HG02678 (cell line): ENCODE data around the gene OR14A16.

ENCODE experiments used
- ATAC-seq: cut with Tn5 transposase; IDR thresholded peaks from one replicate; pipeline ENCODE4 v1.9.1; 2021; ENCODE audit warnings: mild to moderate bottlenecking, moderate library complexity; ENCODE audit not compliant: unreplicated experiment

Gene OR14A16

GRCh38 chr1:247824023-247824422 lies at the start of gene OR14A16:
Gene OR14A16, minus strand, starts transcription at chr1:247824119. Its CDS starts 8,390 bp downstream, at chr1:247815729.
- ATAC-seq = no peak

GRCh38 chr1:247865416-247865815 lies 41.5 kb upstream of the OR14A16 start:
- no peak for ATAC-seq

- no peak for ATAC-seq
Observed at GRCh38 chr1:247864644-247865043, 40.7 kb upstream of the OR14A16 start.

- ATAC-seq = no peak
Observed at GRCh38 chr1:247862756-247863155, 38.8 kb upstream of the OR14A16 start.

- ATAC-seq = no peak
Observed at GRCh38 chr1:247857985-247858619, 34.2 kb upstream of the OR14A16 start.

- ATAC-seq = peak; percentile 57
Observed at GRCh38 chr1:247857069-247857984, 33.4 kb upstream of the OR14A16 start, which contains the start of gene TRIM58. Gene TRIM58, plus strand, starts transcription at chr1:247857187. Its CDS starts 60 bp downstream, at chr1:247857247.

- no peak for ATAC-seq
Observed at GRCh38 chr1:247855911-247856310, 32.0 kb upstream of the OR14A16 start.

GRCh38 chr1:247854899-247855545 lies 31.1 kb upstream of the OR14A16 start:
- no peak for ATAC-seq

GRCh38 chr1:247849616-247850015 lies 25.7 kb upstream of the OR14A16 start:
- ATAC-seq = no peak

- ATAC-seq = no peak
Observed at GRCh38 chr1:247848346-247848745, 24.4 kb upstream of the OR14A16 start.

- no peak for ATAC-seq
Observed at GRCh38 chr1:247845693-247846017, 21.7 kb upstream of the OR14A16 start.

GRCh38 chr1:247845011-247845692 lies 21.2 kb upstream of the OR14A16 start:
- ATAC-seq = no peak

GRCh38 chr1:247843411-247843810 lies 19.5 kb upstream of the OR14A16 start:
- no peak for ATAC-seq

GRCh38 chr1:247841796-247842195 lies 17.9 kb upstream of the OR14A16 start, which contains the start of gene OR11L1:
Gene OR11L1, minus strand, starts transcription at chr1:247841896. Its CDS starts 0 bp downstream, at chr1:247841896.
- ATAC-seq = no peak

- ATAC-seq = no peak
Observed at GRCh38 chr1:247840818-247841217, 16.9 kb upstream of the OR14A16 start.

- ATAC-seq = no peak
Observed at GRCh38 chr1:247833601-247834000, 9.7 kb upstream of the OR14A16 start.

GRCh38 chr1:247829656-247830055 lies 5.7 kb upstream of the OR14A16 start:
- ATAC-seq = no peak

GRCh38 chr1:247825362-247825761 lies 1.4 kb upstream of the OR14A16 start:
- no peak for ATAC-seq

- ATAC-seq = no peak
Observed at GRCh38 chr1:247822060-247822459, 1.9 kb downstream of the OR14A16 start.

GRCh38 chr1:247812637-247813036 lies 11.3 kb downstream of the OR14A16 start:
- ATAC-seq = no peak

GRCh38 chr1:247797518-247797917 lies 26.4 kb downstream of the OR14A16 start:
- ATAC-seq = no peak
